Measurements from ENCODE around the gene CRB2. TPM values are rescaled to one million over a fixed set of nuclear protein-coding genes. Genes with fewer than 3 reads are reported as not detected.

The CRB2 gene
- total RNA-seq, 1 experiment from 2014 or later, result not detected

DNA sequence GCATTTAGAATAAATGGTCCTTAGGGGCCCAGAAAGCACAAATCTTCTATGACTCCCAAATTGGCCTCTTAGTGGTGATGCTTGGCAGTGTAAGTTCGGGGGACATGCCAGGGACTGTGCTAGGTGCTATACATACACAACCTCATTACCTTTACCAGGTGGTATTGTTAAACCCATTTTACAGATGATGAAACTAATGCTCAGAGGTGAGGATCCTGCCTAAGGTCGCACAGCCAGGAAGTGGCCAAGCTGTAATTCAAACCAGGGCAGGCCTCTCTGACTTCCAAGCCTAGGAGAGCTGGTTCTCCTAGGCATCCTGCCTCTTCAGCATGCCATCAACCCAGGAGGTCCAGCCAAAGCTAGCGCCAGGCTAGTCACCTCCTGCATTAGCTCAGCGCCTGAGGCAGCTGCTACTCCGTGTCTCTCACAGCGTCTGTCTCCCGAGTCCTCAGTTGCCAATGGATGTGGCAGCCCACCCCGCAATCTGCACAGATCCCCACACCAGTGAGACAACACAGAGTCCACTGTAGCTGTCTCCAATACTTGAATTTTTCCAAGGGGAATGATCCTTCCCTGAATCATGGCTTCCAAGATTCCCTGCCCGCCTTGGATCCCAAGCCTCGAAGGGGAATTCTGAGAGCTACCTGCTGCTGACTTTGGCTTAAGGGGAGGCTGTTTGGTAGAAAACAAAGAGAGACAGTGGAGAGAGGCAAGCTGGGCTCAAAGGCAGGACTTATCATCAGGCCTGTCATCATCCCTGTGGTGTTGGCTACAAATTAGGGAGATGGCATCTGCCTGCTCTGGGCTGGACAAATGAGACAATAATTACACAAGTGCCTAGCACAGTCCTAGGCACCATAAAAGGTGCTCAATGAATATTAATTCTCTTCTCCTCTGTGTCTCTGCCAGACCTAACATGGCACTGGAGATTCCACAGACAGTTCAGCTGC, 52.6 kb downstream of the CRB2 start:
- DNase-seq (ENCODE audit: low read depth), result no peak
- in situ Hi-C loops (cut with HindIII; ENCODE audit: low pct_unique_long_range_greater_than_20kb, low sequenced_read_pairs), result no loop called here

DNA sequence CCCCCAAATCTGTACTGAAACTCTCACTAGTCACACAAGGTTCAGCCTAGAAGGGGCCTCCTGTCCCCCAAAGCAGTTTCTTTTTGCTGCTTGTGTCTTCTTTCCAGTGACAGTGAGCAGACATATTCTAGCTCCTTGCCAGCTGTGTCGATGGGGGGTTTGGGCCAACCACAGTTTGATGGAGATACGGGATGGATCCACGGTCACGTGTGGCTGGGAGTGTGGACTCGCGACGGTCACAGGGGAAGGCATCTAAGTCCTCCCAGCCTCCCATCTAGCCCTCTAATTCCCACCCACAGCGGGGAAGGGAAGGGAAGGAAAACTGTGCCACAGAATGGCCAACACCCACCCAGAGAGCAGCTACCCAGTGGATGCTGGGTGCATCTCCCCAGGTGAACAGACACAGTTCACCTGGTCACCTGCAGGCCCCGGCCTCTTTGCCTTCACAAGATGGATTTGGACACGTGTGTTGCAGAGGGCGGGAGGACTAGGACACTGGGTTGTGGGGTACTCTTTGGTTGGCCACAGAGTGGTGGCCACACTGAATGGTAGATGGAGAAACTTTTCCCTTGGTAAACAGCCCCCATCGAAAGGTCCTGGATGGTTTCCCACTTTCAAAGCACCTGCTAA, 54.4 kb downstream of the CRB2 start:
- in situ Hi-C loops (cut with HindIII; ENCODE audit: low pct_unique_long_range_greater_than_20kb, low sequenced_read_pairs), result no loop called here
- DNase-seq (ENCODE audit: low read depth), result no peak

DNA sequence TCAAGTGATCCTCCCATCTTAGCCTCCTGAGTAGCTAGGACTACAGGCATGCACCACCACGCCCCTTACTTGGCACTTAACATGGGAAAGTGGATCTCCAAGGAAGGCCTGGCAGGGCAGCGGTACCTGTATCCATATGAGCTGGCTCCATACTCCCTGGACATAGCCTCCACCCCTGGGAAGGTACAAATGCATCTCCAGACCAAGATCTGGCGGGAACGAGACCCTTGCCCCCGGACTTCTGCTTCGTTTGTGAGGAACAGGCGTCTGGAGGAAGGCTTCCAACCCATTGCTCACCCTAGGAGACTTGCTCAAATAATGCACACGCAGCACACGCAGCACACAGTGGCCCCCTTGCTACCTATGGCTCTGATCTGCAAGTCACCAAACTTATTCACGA, 55.2 kb downstream of the CRB2 start:
- no peak for DNase-seq (ENCODE audit: low read depth)
- in situ Hi-C loops (cut with HindIII; ENCODE audit: low pct_unique_long_range_greater_than_20kb, low sequenced_read_pairs), result no loop called here

DNA sequence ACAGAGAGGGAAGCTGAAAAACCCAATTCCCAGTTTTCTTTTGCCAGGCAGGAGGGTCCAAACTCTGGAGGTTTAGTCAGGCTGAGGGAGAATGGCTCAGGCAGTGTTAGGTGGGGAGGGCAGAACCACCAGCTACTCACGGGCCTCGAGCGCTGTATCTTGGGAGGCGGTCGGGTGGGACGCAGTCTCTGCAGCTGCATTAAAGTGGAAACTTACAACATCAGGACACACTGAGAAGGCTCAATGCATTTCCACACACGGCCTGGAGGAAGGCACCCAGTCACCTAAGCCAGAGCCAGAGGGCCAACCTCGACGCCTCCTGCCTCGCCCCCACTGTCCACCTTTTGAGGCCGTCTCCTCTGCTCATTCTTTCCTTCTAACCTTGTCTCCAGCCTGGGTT, 55.6 kb downstream of the CRB2 start:
- no peak for DNase-seq (ENCODE audit: low read depth)
- in situ Hi-C loops (cut with HindIII; ENCODE audit: low pct_unique_long_range_greater_than_20kb, low sequenced_read_pairs), result no loop called here

DNA sequence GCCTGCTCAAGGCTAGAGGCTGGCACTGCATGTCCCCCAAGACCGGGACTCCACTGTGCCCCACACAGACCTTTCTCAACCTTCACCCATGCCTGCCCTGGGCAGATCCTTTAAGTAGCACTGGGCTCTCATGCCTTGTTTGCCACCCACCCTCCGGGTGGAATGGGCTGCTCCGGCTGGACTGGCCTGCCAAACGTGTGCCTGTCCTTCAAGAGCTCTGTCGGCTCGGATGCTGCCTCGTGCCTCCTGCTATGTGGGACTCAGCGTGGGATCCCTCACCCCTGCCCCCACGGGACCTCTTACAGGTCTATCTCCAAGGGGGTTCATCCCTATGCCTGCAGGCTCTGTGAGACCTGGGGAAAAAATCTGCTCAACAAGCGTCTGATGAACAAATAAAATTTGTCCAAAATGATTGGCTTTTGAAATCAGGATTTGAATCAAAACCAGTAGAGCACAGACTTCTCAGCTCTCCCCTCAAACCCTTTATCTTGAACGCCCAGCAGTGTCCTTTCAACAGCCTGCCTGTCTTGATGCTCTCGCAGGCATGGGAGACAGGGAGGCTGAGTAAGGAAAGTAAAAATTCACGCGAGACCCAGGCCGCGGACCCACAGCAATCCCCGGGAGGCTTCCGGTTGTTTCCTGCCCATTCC, 56.3 kb downstream of the CRB2 start:
- in situ Hi-C loops (cut with HindIII; ENCODE audit: low pct_unique_long_range_greater_than_20kb, low sequenced_read_pairs), result no loop called here
- DNase-seq (ENCODE audit: low read depth), result no peak

DNA sequence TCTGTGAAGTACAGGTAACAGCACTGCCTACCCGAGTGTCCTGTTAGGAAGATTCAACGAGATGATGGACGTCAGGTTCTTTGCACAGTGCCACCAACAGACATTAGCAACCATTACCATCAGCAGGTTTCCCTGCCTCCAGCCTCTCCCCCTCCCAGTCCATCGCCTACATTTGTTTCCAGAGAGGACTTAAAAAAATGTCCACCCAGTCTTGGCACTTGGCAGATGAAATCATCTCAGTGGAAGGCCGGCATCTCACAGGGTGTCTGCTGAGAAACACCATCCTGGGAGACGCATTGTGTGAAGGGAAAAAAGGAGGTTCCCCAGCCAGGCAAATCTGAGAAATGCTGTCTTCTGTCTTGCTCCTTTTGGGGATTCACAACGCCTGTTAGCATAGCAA, 58.2 kb downstream of the CRB2 start:
- no peak for DNase-seq (ENCODE audit: low read depth)
- in situ Hi-C loops (cut with HindIII; ENCODE audit: low pct_unique_long_range_greater_than_20kb, low sequenced_read_pairs), result no loop called here

DNA sequence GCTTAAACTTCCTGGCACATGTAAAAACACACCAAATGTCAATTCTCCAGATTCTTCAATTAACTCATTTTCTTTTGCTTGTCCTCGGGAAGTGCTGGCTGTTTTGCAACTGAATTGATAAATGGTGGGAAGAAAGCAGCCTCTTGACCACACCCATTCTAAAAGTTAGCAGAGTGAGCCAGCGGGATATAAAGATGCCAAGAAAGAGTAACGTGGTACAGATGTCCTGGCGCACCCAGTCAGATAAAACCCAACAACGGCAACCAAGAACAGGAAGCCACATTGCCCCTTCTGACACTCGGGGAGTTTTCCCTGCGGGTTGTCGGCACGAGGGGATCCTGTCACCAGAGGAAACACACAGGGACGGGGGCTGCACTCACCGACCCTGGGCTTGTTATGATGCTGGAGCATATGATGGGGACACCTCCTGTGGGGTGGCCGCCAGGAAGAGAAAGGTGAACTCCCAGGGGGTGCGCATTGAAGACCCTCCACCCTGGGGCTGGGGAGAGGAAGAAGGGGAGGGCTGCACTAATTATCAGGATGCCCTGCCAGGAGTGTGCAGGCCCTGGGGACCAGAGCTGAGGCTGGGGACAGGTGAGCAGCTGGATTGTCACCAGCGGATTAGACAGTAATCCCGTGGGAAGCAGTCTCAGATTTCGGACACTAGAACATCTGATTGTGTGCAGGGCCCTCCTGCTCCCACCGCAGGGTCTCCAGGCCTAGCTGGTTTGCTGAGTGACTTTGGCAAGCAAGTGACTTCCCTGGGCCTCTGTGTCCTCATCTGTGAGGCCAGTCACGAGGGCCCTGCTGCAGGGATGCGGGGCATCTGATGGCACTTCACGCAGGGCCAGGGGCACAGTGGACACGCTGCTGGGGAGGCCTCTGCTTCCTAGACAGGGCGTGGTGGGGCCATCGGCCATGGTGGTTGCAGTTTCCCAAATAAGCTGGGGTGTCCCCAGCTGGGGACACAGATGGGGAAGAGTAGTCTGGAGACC, 59.2 kb downstream of the CRB2 start:
- DNase-seq (ENCODE audit: low read depth), result no peak
- in situ Hi-C loops (cut with HindIII; ENCODE audit: low pct_unique_long_range_greater_than_20kb, low sequenced_read_pairs), result no loop called here

DNA sequence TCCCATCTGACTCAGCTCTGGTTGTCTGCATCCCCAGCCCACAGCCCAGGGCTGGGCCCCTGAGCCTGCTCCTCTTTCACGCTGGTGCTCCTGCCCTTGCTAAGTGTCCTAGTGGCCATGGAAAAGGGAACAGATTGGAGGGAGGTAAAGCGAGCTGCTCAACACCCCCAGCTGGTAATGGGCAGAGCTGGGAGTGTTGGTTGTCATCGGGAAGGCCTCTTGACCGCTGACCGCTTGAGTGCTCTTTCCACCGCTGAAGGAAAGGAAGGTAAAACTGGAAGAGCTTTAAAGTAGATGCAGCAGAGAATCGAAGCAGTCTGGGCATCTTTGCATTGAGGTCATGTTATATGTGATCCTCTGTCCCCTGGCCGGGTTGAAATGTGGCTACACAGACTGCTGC, 60.2 kb downstream of the CRB2 start:
- in situ Hi-C loops (cut with HindIII; ENCODE audit: low pct_unique_long_range_greater_than_20kb, low sequenced_read_pairs), result no loop called here
- DNase-seq (ENCODE audit: low read depth), result no peak

DNA sequence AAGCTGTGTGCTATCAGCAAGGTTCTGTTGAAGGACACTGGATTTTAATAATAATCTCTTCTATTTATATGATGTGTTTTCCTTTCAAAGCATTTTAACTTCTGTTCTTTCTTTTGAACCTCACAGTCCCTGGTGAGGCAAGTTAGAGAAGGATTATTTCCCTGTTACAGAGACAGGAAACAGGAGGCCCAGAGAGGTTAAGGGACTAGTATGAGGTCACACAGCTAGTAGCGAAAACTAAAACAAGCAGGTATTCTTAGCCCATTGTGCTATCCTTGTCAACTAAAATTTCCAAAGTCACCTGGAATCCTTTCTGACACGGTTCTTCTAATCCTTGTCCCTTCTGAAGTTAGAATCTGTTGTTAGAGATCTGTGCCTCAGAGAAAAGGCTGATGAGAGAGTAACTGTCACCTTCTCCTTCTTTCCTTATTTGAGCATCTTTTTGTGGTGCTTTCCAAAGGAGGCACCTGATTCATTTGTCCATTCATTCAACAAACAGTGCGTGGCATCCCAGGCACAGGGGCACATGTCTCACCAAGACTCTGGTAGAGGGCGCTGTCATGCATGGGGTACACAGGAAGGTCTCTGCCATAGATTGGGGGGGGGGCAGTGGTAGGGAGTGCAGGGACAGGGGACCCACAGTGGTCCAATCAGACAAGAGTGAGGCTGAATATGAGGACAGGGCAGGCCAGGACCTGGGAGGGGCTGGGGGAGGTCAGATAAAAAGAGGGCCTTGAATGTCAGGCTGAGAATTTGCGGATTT, 61.5 kb downstream of the CRB2 start:
- DNase-seq (ENCODE audit: low read depth), result no peak
- in situ Hi-C loops (cut with HindIII; ENCODE audit: low pct_unique_long_range_greater_than_20kb, low sequenced_read_pairs), result no loop called here

DNA sequence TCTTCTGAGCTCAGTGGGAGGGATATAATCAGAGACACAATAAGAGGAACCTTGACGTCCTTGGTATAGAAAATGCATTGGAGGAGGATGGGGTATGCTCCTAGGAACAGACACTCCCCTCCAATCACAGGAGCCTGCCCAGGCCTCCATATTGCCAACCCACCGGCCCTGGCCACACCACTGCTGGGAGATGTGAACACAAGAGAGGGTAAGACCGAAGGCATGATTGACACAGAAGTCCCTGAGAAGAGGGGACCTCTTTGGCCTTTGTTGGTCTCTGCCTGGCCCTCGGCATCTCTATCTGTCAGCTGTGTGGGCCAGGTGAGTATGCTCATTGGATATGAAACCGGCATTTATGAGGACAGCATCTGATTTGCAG, 62.0 kb downstream of the CRB2 start:
- DNase-seq (ENCODE audit: low read depth), result no peak
- in situ Hi-C loops (cut with HindIII; ENCODE audit: low pct_unique_long_range_greater_than_20kb, low sequenced_read_pairs), result no loop called here

DNA sequence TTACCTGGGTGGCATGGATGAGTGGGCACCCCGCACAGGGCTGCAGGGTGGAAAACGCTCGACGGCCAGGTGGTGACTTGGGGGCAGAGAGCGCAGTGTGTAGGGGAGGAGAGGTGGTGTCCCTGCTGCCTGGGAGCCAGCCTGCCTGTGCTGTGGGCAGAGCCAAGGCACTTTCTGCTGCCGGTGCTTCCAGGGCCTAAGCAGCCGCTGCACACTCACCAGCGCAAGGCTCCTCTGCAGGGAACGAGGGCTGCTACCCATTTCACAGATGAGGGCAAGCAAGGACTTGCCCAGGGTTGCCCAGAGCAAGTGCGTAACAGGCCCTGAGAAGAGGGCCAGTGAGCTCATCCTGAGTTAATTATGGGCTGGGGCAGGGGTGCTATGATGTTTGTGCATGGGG, 62.5 kb downstream of the CRB2 start:
- in situ Hi-C loops (cut with HindIII; ENCODE audit: low pct_unique_long_range_greater_than_20kb, low sequenced_read_pairs), result no loop called here

DNA sequence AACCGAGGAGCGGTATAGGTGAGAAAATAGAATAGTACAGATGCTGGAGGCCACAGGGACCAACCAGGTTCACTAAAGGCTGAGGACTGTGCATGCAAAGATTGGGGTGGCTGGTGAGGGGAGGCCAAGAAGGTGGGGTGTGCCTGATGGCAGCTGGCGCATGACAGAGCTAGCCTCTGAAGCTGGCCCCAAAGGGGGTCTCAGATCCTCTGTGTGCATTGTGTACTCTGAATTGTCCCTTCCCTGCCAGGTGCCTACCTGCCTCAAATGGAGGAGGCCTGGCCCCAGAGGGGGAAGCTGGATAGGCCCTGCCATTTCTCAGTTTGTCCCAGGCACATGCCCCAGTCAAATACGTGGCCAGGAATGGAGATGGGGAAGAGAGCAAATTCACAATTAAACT, 63.1 kb downstream of the CRB2 start:
- no peak for DNase-seq (ENCODE audit: low read depth)
- in situ Hi-C loops (cut with HindIII; ENCODE audit: low pct_unique_long_range_greater_than_20kb, low sequenced_read_pairs), result no loop called here

More for the DNA sequence above, 62.5 kb downstream of the CRB2 start:
- no peak for DNase-seq (ENCODE audit: low read depth)

DNA sequence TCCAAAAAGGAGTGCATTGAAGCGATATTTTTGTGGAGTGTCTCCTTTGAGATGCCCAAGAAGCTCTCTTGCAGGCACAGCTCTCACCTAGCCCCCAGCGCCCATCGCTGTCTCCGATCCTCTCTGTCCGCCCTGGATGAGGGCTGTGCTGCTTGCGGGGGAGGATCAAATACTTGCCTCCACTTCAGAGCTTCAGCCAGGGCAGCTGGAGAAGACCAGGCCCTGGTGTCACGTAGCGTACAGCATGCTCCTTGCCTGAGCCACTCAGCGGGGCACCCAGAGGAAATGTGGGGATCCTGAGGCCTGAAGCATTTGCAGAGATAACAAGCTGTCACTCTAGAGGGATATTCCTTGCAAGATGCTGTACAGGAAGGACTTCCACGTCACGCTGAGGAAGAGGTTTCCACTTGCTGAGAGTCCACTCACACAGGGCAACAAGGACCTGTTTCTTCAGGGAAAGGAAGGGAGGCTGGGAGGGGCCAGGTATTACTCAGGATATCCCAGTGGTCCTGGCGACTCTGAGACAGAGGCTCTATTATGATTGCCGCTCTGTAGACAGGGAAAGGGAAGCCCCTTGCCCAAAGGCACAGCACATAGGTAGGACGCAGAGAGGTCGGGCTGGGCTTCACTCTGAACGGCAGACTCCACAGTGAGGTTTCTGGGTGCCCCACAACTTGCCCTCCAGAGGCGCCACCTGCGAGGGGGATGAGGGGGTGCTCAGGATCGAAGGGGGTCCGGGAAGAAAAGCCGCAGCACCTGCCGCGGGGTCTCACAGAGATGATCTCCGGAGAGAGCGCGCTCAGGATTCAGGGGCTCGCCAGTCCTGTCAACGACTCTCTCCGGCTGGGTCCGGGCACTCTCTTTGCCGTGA, 64.0 kb downstream of the CRB2 start:
- no peak for DNase-seq (ENCODE audit: low read depth)

DNA sequence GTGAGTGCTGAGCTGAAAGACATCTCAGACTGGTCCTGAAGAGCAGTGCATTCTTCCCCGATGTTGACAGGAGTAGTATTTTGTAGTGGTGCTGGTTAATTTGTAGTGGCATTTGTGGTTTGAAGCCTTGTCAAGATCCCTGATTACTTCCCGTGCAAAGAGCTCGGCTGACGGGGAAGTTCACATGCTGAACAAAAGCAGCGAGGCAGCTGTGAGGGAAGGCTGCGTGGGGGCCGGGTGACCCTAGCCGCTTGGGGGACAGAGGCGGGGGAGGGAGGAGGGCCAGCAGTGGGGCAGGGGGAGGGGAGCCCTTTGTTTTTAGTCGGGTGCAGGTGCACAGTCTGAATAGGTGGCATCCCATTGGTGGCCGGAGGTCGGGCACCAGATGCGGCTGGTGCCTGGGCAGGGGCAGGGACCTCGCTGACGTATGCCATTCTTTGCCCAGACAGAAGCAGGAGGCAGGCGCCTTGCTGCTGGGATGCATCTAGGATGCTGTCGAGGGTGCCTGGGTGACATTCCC, 64.7 kb downstream of the CRB2 start:
- no peak for DNase-seq (ENCODE audit: low read depth)
- in situ Hi-C loops (cut with HindIII; ENCODE audit: low pct_unique_long_range_greater_than_20kb, low sequenced_read_pairs), result no loop called here

More for the DNA sequence above, 64.0 kb downstream of the CRB2 start:
- in situ Hi-C loops (cut with HindIII; ENCODE audit: low pct_unique_long_range_greater_than_20kb, low sequenced_read_pairs), result no loop called here

DNA sequence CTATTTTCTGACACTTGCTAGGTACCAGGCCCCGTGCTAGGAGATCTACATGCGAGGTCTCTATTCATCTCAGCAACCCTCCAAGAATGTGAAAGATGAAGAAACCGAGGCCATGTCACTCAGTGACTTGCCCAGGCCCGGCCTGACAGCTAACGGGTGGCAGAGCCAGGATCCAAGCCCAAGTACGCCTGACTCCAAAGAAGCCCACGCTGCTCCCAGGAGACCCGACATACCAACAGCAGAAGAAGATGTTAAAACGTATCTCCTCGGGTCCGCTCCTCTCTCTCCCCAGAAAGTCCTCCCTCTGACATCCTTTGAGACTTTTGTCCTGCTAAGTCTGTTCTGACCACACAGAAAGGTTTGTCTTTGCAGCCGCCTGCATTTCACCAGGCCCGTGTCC, 65.2 kb downstream of the CRB2 start:
- no peak for DNase-seq (ENCODE audit: low read depth)
- in situ Hi-C loops (cut with HindIII; ENCODE audit: low pct_unique_long_range_greater_than_20kb, low sequenced_read_pairs), result no loop called here

DNA sequence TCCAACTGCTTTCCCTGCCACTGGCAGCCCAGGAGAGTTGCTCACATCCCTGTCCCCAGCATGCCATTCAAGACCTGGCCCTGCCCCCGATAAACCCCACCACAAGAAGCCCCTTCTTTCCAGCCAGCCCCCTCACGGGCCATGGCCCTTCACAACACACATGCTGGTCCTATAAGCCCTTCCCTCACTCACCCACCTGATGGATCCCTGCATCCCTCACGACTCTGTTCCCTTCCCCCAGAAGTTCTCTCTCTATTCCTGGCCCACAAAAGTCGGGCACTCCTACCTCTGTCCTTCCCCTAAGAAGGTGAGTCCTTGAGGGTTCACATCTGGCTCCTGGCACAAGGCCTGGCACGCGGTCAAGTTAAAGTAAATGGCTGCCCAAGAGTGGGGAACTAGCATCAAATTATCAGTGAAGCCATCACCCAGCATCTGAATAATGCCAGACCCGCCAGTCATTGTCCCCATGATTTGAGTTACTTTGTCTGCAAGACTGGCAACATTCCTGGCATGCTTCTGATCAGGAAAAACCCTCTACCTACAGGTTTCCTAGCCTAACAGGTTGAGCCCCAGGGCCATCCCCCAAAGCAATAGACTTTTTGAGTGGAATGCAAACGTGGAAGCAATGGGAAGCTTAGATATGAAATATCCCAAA, 65.9 kb downstream of the CRB2 start:
- in situ Hi-C loops (cut with HindIII; ENCODE audit: low pct_unique_long_range_greater_than_20kb, low sequenced_read_pairs), result no loop called here
- DNase-seq (ENCODE audit: low read depth), result no peak
